Gastrocnemius medialis (tissue), 4 donors: ENCODE results near the gene PKM.

ENCODE experiments used
- CTCF ChIP-seq, 5 experiments: fragments of 450-650 bp in 3 of 5; fragments of 200-600 bp in 2 of 5; sonication (generic) in 2 of 5; IDR thresholded peaks in 4 of 5; conservative IDR thresholded peaks in 1 of 5; 1 replicate in 4 of 5; 2 replicates in 1 of 5; pipeline ENCODE4 v1.5.1; 2016 to 2019; ENCODE audit warnings: antibody characterized with exemption in 5 of 5, mild to moderate bottlenecking in 3 of 5, moderate library complexity in 3 of 5
- POLR2A ChIP-seq, 2 donors: fragments of 450-650 bp; IDR thresholded peaks; one replicate each; pipeline ENCODE4 v1.6.1; 2017; ENCODE audit warnings: antibody characterized with exemption in 2 of 2, mild to moderate bottlenecking in 2 of 2, moderate library complexity in 2 of 2

GRCh38 chr15:72216079-72216478 is 14.9 kb downstream of the PKM start:
- no peak for TF ChIP-seq CTCF (IDR thresholded peaks at IDR 0.05 in 4 of 5, conservative IDR thresholded peaks at IDR 0.05 in 1 of 5)
- TF ChIP-seq POLR2A (IDR thresholded peaks at IDR 0.05) = no peak
